Endothelial cell of umbilical vein (primary cell): ENCODE data around the gene PSMB3. TPM values are rescaled to one million over a fixed set of nuclear protein-coding genes. Genes with fewer than 3 reads are reported as not detected.

ENCODE experiments used
- BruUV-seq: library from RNA; stranded (reverse); fragments of 400-500 nt; replicated peaks from 2 replicates; lab custom pipeline; 2021; lab: Mats Ljungman, UMichigan
- CTCF ChIA-PET: fragments of 300-600, 350-600 bp; sonication (Branson Sonifier 250); formaldehyde crosslinking; loops from one replicate; lab custom pipeline; 2021; ENCODE audit warnings: antibody characterized with exemption, inconsistent platforms; lab: Charles Lee
- POLR2A ChIA-PET: fragments of 300-600, 350-600 bp; sonication (Branson Sonifier 250); formaldehyde crosslinking; loops from one replicate; lab custom pipeline; 2021; ENCODE audit warnings: antibody characterized with exemption, inconsistent platforms; lab: Charles Lee
- DNase-seq: peaks from one replicate; pipeline ENCODE4 v3.0.0-alpha.2; 2011; ENCODE audit warnings: low read depth, low spot score
- FAIRE-seq: peaks from 2 replicates; lab custom pipeline; 2011; peaks lifted over from hg19 to GRCh38; lab: Jason Lieb, UNC
- H2AFZ ChIP-seq: 2 replicates; pipeline ENCODE4 v1.6.0; 2012; ENCODE audit warnings: low read depth, low read length, control low read depth, inconsistent platforms
- H3K27ac ChIP-seq: 2 replicates; pipeline ENCODE4 v1.5.1; 2011; ENCODE audit warnings: low read depth, mild to moderate bottlenecking, control low read depth, low read length, moderate library complexity; ENCODE audit not compliant: insufficient read depth
- H3K27me3 ChIP-seq, 2 experiments: 2 replicates each; pipeline versions ENCODE4 v1.6.0 to v1.6.1; 2011; ENCODE audit warnings: low read length in 2 of 2, mixed read lengths in 1 of 2; ENCODE audit not compliant: control insufficient read depth in 2 of 2, insufficient read depth in 2 of 2
- H3K36me3 ChIP-seq, 2 experiments: 2 replicates in 1 of 2; 3 replicates in 1 of 2; pipeline ENCODE4 v1.5.1; 2011; ENCODE audit warnings: low read length in 2 of 2, mild to moderate bottlenecking in 1 of 2, moderate library complexity in 1 of 2; ENCODE audit not compliant: control insufficient read depth in 2 of 2, insufficient read depth in 2 of 2; ENCODE audit errors: extremely low read depth in 1 of 2
- H3K4me1 ChIP-seq: 3 replicates; pipeline ENCODE4 v1.5.1; 2011; ENCODE audit warnings: mild to moderate bottlenecking, low read length; ENCODE audit not compliant: control insufficient read depth, insufficient read depth; ENCODE audit errors: extremely low read depth
- H3K4me2 ChIP-seq: 2 replicates; pipeline ENCODE4 v1.6.1; 2011; ENCODE audit warnings: low read length, control low read depth, mixed read lengths; ENCODE audit not compliant: insufficient read depth
- H3K4me3 ChIP-seq, 3 experiments: fragments of 200-600 bp in 1 of 3; sonication (generic), shearing (Covaris generic) in 1 of 3; replicated peaks in 1 of 3; 2 replicates each; pipeline ENCODE4 v1.5.1; 2011 to 2016; ENCODE audit warnings: control low read depth in 3 of 3, low read length in 3 of 3, mild to moderate bottlenecking in 2 of 3, inconsistent platforms in 1 of 3, low read depth in 1 of 3, moderate library complexity in 1 of 3; ENCODE audit not compliant: insufficient read depth in 1 of 3
- H3K79me2 ChIP-seq: 2 replicates; pipeline ENCODE4 v1.6.0; 2012; ENCODE audit warnings: low read length, inconsistent platforms; ENCODE audit not compliant: control insufficient read depth, insufficient read depth
- H3K9ac ChIP-seq: replicated peaks from 2 replicates; pipeline ENCODE3; 2011; ENCODE audit warnings: low read length, control low read depth; ENCODE audit not compliant: insufficient read depth; ENCODE audit errors: extremely low read depth
- H3K9me1 ChIP-seq: replicated peaks from 3 replicates; pipeline ENCODE4 v1.6.0; 2011; ENCODE audit warnings: mild to moderate bottlenecking, low read length; ENCODE audit not compliant: control insufficient read depth, insufficient read depth; ENCODE audit errors: extremely low read depth
- H3K9me3 ChIP-seq: replicated peaks from 2 replicates; pipeline ENCODE4 v1.5.1; 2012; ENCODE audit warnings: low read length, inconsistent platforms; ENCODE audit not compliant: control insufficient read depth, insufficient read depth
- H4K20me1 ChIP-seq: replicated peaks from 2 replicates; pipeline ENCODE3; 2011; ENCODE audit warnings: mild to moderate bottlenecking, low read length; ENCODE audit not compliant: control insufficient read depth, insufficient read depth; ENCODE audit errors: extremely low read depth
- EZH2 ChIP-seq: IDR thresholded peaks from 2 replicates; pipeline ENCODE4 v1.6.1; 2012; ENCODE audit warnings: borderline replicate concordance, low read depth, mild to moderate bottlenecking, moderate library complexity, low read length, inconsistent platforms; ENCODE audit not compliant: severe bottlenecking
- FOS ChIP-seq: IDR thresholded peaks from 2 replicates; pipeline ENCODE4 v1.6.1; 2011; ENCODE audit warnings: mild to moderate bottlenecking, low read length, moderate library complexity, borderline replicate concordance; ENCODE audit not compliant: insufficient read depth
- GATA2 ChIP-seq: IDR thresholded peaks from 2 replicates; pipeline ENCODE4 v1.7.0; 2011; ENCODE audit warnings: low read depth, mild to moderate bottlenecking, moderate library complexity, mixed read lengths, low read length; ENCODE audit not compliant: insufficient read length, insufficient read depth
- JUN ChIP-seq: IDR thresholded peaks from 2 replicates; pipeline ENCODE4 v1.6.1; 2011; ENCODE audit warnings: borderline replicate concordance, low read depth; ENCODE audit not compliant: insufficient read length, insufficient read depth
- MYC ChIP-seq: IDR thresholded peaks from one replicate; pipeline ENCODE4 v1.6.1; 2011; ENCODE audit warnings: mild to moderate bottlenecking, low read depth, low read length
- POLR2A ChIP-seq: IDR thresholded peaks from 2 replicates; pipeline ENCODE4 v1.6.1; 2012; ENCODE audit warnings: low read depth, mild to moderate bottlenecking, control low read depth, low read length
- POLR2AphosphoS5 ChIP-seq: IDR thresholded peaks from 2 replicates; pipeline ENCODE4 v1.6.1; 2012; ENCODE audit warnings: low read depth, mild to moderate bottlenecking, control low read depth, low read length, moderate library complexity; ENCODE audit not compliant: insufficient read depth
- dilution Hi-C: fragments of 300-500 bp; cut with MboI; formaldehyde crosslinking; loops from one replicate; pipeline ENCODE4 v1.15.0; 2019; ENCODE audit warnings: low sequenced_read_pairs; ENCODE audit not compliant: extremely low pct_ligation_motif_present
- intact Hi-C: fragments of 100-400 bp; cut with micrococcal nuclease; formaldehyde crosslinking; loops from one replicate; pipeline ENCODE4 v1.10.0; 2022
- polyA plus RNA-seq, 4 experiments: library from polyadenylated mRNA; depleted of rRNA in 3 of 4; stranded (reverse) in 3 of 4; unstranded in 1 of 4; fragments of >200 nt; gene quantifications; 2 replicates each; pipeline versions ENCODE4 v1.2.1 to v1.2.3, GENCODE V29; 2011 to 2012; ENCODE audit warnings: missing spikeins in 1 of 4
- total RNA-seq: library from RNA; stranded (reverse); gene quantifications from 2 replicates; pipeline ENCODE4 v1.2.3, GENCODE V29; 2021
- TF ChIP-seq, protein P1 (sequence below): IDR thresholded peaks from 2 replicates; pipeline ENCODE4 v1.6.1; 2011; ENCODE audit not compliant: insufficient read depth, insufficient read length
- TF ChIP-seq, protein P2 (sequence below), 2 donors: IDR thresholded peaks; 1 replicate in 1 of 2; 2 replicates in 1 of 2; pipeline ENCODE4 v1.5.1; 2011; ENCODE audit warnings: low read length in 2 of 2, mild to moderate bottlenecking in 2 of 2, moderate library complexity in 2 of 2, control low read depth in 1 of 2, inconsistent platforms in 1 of 2, low read depth in 1 of 2; ENCODE audit not compliant: insufficient read depth in 1 of 2; ENCODE audit errors: extremely low read depth in 1 of 2

PSMB3 gene
- total and polyA plus RNA-seq, 2 donors (not counting 3 experiments of a cell fraction or from before 2014, with no cell fraction given): 213 to 685 TPM

DNA sequence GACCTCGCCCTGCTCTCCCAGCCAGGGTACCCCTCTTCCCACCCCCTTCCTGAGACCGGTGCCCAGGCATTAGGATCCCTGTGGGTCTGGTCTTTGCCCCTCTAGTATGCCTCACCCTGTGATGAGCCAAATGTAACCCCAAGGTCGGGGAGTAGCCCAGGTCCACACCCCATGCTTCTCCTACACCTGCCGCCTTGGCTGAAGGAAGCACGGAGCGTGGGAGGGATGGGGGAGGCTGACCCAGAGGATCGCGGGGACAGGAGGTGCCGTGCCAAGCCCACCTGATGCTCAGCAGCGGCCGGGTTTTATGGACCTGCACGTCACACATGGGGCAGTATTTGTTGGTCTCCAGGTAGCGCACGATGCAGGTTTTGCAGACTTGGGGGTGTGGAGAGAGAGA is 13.2 kb upstream of the PSMB3 start:
- CTCF ChIA-PET: interaction anchor here (5.4 kb wide), 1 partner anchor 62 kb away, joined by 138 read pairs; the partner anchor contains the start of gene EPOP
- H3K4me1 ChIP-seq: peaks cover 9% of the 10 kb centered on the region

More for the DNA sequence above, 13.2 kb upstream of the PSMB3 start:
- Histone ChIP-seq H3K27me3 (no peaks in the 10 kb centered on the region), H3K9me3 (no peaks in the 10 kb centered on the region), H2AFZ (no peak overlapping the region), H3K9me1 (no peaks in the 10 kb centered on the region), H4K20me1 (no peaks in the 10 kb centered on the region), H3K4me2 (no peak overlapping the region), H3K4me3 (no peak overlapping the region), H3K36me3 (peaks cover 2 to 35% of the 10 kb centered on the region in 2 experiments), H3K27ac (no peak overlapping the region), H3K9ac (no peak overlapping the region), H3K79me2 (peaks cover 48% of the 10 kb centered on the region)
- dilution Hi-C loops: no loop called here
- TF ChIP-seq POLR2A (no peak), POLR2AphosphoS5 (no peak), GATA2 (no peak), EZH2 (no peak), FOS (no peak), MYC (no peak), JUN (no peak)
- TF ChIP-seq, protein P1, sequence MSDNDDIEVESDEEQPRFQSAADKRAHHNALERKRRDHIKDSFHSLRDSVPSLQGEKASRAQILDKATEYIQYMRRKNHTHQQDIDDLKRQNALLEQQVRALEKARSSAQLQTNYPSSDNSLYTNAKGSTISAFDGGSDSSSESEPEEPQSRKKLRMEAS: no peak
- TF ChIP-seq, protein P2, sequence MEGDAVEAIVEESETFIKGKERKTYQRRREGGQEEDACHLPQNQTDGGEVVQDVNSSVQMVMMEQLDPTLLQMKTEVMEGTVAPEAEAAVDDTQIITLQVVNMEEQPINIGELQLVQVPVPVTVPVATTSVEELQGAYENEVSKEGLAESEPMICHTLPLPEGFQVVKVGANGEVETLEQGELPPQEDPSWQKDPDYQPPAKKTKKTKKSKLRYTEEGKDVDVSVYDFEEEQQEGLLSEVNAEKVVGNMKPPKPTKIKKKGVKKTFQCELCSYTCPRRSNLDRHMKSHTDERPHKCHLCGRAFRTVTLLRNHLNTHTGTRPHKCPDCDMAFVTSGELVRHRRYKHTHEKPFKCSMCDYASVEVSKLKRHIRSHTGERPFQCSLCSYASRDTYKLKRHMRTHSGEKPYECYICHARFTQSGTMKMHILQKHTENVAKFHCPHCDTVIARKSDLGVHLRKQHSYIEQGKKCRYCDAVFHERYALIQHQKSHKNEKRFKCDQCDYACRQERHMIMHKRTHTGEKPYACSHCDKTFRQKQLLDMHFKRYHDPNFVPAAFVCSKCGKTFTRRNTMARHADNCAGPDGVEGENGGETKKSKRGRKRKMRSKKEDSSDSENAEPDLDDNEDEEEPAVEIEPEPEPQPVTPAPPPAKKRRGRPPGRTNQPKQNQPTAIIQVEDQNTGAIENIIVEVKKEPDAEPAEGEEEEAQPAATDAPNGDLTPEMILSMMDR (IDR thresholded peaks at IDR 0.05; ENCODE audit: extremely low read depth in 1 of 2, insufficient read depth in 1 of 2, low read depth in 1 of 2, low read length in 2 of 2): no peak
- no peak for FAIRE-seq
- no peak for DNase-seq
- intact Hi-C loops: no loop called here
- POLR2A ChIA-PET: no interaction called here
- no TSS peak for BruUV-seq
